ENCODE results near the gene INPP4A.

INPP4A gene

DNA sequence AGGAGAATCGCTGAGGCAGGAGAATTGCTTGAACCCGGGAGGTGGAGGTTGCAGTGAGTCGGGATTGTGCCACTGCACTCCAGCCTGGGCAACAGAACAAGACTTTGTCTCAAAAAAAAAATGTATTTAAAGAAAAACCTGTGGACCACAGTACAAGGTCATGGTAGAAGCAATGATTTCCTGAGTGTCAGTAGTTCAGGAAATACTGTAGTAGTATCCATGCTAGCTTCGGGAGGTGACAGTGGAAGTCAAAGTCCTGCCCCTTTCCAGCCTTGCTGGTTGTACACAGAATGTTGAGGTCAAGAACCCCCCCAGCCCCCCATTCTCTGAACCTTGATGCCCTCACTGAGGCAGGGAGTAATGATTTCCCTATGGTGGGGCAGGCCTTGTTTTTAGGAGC, 56.6 kb downstream of the INPP4A start:
- no peak for DNase-seq

GRCh38 chr2:98501876-98502275, 57.2 kb downstream of the INPP4A start:
- DNase-seq = no peak

GRCh38 chr2:98502556-98503335, 58.1 kb downstream of the INPP4A start:
- DNase-seq = no peak

DNA sequence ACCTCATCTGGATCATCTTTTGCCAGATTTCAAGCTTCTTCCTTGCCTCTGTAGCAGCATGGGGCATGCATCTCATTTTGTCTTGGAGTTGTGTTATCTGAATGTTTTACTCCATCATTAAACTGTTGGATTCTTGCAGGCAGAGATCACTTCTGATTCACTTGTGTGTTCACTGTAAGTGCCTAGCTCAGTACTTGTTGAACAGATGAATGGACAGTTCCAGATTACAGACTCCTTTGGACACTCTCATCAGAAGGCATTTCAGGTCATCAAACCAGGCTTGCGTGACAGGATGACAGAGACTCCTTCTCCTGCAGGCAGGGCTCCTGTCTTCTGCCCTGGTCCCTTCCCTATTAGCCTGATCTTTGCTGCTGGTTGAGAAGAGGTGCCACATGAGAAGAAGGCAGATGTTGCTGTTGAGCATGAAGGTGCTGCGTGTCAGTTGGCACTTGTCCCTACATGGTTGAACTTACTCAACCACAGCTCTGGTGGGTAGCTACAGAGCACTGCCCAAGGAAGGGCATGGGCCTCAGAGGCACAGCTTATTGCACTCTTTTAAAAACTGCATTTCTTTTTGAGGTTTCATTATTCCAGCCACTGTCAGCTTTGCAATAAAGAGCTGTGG, 58.9 kb downstream of the INPP4A start:
- DNase-seq = no peak

GRCh38 chr2:98504381-98505109, 59.9 kb downstream of the INPP4A start:
- no peak for DNase-seq

DNA sequence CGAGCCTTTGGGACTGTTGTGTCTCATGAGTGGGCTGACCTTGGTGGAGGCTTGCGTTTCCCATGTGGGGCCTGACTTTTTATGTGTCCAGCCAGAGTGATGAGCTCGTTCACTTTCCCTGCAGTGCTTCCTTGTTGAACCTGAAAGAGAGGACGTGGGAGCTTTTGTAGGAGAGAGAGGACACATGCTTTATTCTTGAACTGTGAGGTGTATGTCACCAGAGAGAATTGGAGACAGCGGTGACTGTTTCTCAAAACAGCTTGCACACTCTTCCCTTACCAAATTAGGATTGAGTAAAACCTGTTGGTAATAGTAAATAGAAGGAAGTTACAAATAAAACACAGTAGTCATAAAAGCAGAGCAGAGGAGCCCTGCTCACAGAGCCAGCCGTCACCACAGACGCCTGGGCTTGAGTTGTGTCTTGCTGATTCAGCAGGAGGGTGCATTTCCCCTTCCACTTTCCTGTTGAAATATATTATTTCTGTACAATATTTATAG, 60.7 kb downstream of the INPP4A start:
- DNase-seq = no peak

GRCh38 chr2:98505971-98506664, 61.5 kb downstream of the INPP4A start:
- no peak for DNase-seq

- no peak for DNase-seq
These were observed 62.2 kb downstream of the INPP4A start for GRCh38 chr2:98506881-98507280.

DNA sequence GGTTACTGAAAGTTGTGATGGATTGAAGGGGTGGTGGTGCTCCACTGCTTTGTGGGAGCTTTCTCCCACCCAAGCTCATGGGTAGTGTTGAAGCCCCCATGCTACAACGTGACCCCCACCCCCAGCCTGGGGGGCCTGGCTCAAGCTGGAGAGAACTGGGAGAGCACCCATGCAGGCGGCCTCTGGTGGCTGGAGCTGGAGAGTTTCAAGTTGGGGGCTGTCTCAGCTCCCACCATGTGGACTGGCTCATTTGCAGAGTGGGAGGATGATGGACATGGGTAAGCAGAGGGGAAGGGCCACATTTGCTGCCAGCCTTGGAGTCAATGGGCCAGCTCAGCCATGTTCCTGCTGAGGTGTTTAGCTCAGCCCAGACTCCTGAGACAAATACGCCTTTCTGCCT, 62.8 kb downstream of the INPP4A start:
- DNase-seq = no peak

- no peak for DNase-seq
These were observed 63.4 kb downstream of the INPP4A start for GRCh38 chr2:98507891-98508708.

DNA sequence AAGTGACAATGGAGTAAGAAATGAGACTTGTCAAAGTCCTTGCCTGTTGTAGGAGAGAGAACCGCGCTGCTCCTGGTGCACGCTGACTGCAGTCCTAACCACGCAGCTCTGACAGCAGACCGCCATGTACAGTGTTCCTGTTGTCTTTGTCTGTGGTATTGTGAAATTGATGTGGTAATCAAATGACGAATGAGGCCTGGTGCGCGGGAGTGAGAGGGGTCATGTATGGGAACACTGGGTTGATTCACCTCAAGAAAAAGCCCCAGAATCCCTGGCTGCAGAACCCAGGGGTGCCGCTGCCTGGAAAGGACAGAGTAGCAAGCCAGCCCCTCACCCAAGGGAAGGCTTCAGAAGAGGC, 64.0 kb downstream of the INPP4A start:
- no peak for DNase-seq

- no peak for DNase-seq
These were observed 65.1 kb downstream of the INPP4A start for GRCh38 chr2:98509542-98510321.

GRCh38 chr2:98510322-98510662, 65.6 kb downstream of the INPP4A start:
- DNase-seq = no peak

- DNase-seq = no peak
These were observed 67.3 kb downstream of the INPP4A start for GRCh38 chr2:98511981-98512380.

DNA sequence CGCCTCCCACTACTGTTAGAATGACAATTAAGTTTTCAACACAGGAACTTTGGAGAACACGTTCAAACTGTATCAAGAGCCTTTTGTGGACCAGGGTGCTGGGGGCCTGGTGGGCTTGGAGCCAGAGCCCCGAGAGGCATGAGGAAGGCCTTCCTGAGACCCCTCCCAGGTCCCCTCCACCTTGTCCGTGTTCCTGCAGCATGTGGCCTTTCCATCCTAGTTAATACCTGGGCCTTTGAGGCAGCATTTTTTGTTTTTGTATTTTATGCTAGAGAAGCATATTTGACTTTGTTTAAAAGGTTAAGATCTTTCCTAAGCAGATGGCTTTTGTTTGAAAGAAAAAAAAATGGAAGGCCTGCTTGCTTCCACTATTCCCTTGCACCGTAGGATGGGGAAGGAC, 68.0 kb downstream of the INPP4A start:
- no peak for DNase-seq

DNA sequence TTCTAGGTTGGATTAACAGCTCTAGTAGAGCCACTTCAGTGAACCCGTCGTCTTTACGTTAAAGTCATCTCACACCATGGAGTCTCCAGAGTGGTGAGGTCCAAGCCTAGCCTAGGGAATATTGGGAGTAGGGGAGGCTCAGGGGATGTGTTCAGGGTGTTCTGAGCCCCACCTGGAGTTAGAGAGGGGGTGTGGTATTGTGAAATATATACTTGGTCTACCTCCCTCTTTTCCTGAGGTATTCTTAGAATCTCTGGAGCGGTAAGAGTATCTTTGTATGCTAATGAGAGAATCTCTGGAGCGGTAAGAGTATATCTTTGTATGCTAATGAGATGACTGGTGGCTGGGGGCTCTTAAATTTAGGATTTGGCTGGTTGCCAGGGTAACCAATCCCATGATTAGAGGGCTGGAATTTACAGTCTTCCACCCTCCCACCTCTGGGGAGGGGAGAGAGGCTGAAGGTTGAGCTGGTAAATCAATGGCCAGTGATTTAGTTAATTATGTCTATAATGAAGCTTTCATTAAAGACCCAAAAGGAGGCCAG, 69.5 kb downstream of the INPP4A start:
- DNase-seq = no peak

- DNase-seq = no peak
These were observed 70.2 kb downstream of the INPP4A start for GRCh38 chr2:98514879-98515249.

DNA sequence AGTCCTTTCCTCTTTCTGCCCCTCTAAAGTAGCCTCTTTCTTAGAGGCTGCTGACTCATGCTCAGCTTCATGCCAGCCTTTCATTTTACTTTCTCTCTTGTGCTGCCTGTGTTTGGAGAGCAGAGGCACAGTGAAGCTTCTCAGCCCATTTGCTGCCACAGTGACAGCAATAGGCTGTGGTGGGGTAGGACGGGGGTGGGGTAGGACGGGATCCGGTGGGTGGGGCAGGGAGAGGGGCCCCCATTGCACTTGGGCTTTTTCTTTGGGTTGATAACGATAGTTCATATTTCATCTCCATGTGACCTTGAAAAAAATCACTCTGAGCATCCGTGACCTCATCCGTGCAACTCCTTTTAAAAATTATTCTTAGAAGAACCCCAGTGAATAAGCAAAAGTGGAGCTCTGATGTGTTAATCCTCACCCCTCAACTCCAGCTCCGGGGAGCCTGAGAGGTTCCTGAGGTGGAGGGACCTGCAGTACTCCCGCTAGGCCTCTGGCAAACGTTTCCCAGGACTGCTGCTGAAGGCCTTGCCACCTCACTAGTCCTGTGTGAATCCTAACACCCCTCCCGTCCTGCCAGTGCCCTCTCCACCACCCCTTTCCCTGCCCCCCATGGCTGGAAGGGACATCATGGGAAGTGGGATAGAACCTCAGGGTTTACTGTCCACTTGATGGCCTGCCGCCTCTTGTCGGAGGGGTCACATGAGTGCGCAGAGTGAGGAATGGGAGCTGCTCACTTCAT, 70.8 kb downstream of the INPP4A start:
- no peak for DNase-seq

- no peak for DNase-seq
These were observed 71.9 kb downstream of the INPP4A start for GRCh38 chr2:98516571-98516970.

DNA sequence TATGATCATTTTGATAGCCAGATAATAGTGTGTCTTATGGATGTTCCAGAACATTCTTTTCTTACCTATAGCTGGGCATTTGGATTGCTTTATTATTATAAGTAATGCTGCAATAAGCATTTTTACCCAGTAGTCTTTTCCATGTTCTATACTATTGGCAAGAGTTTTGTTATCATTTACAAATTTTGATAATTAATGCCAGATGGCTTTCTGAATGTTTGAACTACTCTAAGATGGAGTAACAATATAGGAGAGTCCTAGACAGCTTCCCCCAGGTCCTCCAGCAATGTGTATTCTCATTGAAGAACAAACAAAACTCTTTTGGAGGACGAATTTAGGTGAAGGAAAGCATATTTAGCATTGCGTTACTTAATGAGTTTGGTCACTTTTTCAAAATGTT, 73.0 kb downstream of the INPP4A start:
- DNase-seq = no peak

GRCh38 chr2:98518101-98518500, 73.4 kb downstream of the INPP4A start:
- DNase-seq = no peak

Data from NCI-H1092 (cell line).